Putamen (tissue), 1 donor: Measurements from ENCODE around the gene EFCAB9.

ENCODE experiments used
- DNase-seq: peaks from one replicate; pipeline ENCODE4 v3.0.0-alpha.2; 2016; ENCODE audit warnings: low spot score

EFCAB9 gene

GRCh38 chr5:172166030-172166826 lies 27.7 kb upstream of the EFCAB9 start:
- no peak for DNase-seq

DNA sequence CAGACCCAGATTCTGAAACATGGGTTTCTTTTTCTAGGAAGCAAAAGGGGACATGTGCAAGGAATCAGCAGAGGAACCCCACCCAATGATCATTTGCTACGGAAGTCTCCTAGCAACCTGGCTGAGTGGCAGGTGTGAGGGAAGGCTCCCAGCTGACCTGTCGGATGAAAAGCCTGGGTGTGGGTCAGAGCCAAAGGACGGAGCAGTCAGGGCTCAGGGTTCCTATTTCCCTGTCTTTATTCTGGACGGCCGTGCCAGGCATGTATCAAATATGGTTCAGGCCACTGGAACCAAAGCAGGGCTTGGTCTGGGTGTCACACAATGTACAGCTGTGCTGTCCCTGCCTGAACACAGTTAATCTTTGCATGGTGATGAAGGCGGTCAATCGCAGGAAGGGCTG lies 26.1 kb upstream of the EFCAB9 start:
- DNase-seq = no peak

GRCh38 chr5:172168311-172168710 lies 25.7 kb upstream of the EFCAB9 start:
- DNase-seq = no peak

DNA sequence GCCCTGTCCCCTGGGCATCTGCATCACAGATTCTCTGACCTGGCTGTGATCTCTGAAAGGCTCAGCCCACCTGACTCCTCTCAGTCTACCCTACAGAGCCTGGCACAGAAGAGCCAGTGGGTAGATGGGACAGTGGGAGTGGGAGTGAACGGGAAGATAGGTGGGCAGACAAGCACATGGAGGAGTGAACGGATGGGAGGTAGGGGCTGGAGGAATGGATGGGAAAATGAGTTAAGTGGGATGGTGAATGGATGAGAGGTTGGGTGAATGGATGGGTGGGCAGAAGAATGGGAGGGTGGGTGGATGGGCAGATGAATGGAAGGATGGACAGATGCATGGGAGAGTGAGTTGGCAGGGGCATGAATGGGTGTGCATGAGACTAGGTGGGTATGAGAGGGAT lies 24.8 kb upstream of the EFCAB9 start:
- DNase-seq = no peak

DNA sequence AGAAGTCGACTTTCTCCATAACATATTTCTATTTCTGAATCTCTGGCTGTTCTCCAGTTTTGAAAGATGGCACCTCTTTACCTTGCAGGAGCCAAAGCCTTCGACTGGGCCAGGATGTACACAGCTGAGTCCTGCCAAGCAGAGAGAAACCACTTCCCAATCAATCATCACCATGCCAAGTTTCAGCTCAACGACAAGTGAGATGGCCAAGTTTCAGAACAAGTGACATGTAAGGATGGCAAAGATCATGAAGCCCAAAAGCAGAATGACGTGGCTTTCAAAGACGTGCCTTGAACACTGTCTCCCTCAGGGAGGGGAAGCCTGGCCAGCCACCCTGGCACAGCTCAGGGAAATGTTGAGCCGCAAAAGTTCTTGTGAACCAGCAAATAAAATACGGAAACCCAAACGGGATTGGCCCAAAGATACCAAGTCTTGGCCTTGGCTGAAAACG lies 23.7 kb upstream of the EFCAB9 start:
- DNase-seq = no peak

- DNase-seq = no peak
Observed at GRCh38 chr5:172171118-172171517, 22.9 kb upstream of the EFCAB9 start.

DNA sequence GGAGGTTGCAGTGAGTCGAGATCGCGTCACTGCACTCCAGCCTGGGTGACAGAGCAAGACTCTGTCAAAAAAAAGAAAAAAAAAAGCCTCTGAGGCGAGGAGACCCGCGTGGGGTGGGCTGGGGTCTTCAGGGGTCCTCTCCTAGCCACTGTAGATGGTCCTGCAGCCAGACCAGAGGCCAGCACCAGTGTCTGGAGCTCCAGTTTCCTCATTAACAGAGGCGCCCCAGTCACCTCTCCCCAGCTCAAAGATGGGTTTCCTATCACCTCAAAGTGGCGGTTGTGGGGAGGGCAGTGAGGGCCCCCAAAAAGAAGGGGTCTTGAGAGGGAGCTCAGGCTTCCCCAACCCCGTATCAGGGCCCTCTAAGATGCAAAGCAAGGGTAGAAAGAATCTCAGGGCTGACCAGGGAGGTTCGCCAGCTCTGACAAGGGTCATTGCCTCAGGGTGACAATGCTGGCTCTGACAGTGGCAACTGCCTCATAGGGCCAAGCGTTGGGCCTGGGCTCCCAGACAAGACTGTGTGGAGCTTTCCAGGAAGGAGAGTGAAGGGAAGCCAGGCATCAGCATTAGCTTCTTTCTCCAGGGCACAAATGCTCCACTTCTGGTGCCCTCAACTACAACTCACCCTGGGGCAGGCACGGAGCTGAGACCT lies 20.9 kb upstream of the EFCAB9 start:
- DNase-seq = peak; percentile 43

DNA sequence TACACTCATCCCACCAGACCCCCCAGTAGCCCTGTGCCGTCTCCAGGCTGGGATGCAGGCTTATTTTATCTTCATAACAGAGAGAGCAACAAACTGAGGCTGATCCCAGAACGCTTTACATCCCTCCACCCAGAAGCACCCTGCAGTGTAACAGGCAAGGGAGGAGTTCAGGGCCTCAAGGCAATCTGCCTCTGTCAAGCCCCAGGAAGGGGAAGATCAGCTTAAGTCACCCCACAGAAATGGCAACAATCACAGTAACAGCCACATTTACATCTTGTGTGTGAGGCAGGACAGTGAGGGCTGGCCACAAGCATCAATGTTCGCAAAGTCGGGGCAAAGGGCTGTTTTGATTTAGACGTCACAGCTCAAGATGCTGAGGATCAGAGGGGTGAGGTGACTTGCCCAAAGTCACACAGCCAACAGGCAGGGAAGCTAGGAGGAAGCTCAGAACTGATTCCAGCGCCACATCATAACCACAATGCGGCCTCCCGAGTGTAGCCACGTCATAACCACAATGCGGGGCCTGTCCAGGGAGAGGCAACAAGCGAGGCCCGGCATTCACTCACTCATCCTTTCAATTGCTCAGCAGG lies 20.3 kb upstream of the EFCAB9 start:
- DNase-seq = no peak

GRCh38 chr5:172175263-172175719 lies 18.7 kb upstream of the EFCAB9 start:
- no peak for DNase-seq

DNA sequence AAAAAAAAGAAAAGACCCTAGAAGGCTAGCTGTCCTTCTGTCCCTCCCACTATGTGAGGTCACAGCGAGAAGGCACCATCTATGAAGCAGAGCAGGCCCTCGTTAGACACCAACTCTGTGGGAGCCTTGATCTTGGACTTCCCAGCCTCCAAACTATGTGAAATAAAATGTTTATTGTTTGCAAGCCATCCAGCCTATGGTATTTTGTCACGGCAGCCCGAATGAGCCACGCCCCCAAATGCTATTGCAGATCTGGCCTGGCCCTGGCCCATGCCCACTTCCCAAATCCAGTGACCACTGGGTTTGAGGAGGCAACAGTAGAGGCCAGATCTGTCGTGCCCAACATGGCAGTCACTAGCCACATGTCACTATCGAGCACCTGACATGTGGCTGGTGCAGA lies 16.8 kb upstream of the EFCAB9 start:
- no peak for DNase-seq

DNA sequence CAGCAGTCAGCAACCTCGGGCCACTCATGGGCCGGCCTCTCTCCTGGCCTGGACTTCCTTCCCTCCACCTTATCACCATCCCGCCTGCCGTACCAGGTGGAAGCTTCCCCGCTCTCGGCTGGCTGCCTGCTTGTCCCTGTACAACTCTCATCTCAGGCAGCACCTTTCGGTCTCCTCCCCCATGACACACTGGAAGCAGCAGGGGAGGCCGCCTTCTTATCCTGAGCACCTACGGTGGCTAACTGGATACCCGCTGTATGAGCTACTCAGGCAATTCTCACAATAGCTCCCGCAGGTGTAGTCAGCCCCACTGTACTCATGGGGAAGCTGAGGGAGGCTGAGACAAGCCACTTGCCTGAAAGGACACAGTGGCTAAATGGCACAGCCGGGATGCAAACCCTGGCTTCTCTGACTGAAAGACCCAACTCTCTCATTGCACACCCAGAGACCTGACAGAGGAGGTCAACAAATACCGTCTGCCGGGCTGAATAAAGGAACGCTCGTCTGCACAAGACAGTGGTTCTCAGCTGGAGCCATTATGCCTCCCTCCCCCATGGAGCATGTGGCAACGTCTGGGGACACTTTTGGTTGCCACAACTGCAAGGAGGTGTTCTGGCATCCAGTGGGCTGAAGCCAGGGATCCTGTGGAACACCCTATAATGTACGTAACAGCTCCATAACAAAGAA lies 15.5 kb upstream of the EFCAB9 start:
- no peak for DNase-seq

GRCh38 chr5:172178991-172179989 lies 14.7 kb upstream of the EFCAB9 start:
- DNase-seq = peak; percentile 22

- peak; percentile 68 for DNase-seq
Observed at GRCh38 chr5:172180936-172181335, 13.0 kb upstream of the EFCAB9 start.

DNA sequence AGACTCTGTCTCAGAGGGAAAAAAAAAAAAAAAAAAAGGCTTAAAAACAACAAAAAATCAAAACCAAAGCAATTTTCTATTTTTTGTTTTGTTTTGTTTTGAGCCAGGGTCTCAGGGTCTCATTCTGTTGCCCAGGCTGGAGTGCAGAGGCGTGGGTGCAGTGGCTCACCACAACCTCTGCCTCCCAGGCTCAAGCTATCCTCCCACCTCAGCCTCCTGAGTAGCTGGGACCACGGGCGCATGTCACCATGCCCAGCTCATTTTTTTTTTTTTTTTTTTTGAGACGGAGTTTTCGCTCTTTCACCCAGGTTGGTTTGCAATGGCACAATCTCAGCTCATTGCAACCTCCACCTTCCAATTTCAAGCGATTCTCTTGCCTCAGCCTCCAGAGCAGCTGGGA lies 11.7 kb upstream of the EFCAB9 start:
- no peak for DNase-seq

DNA sequence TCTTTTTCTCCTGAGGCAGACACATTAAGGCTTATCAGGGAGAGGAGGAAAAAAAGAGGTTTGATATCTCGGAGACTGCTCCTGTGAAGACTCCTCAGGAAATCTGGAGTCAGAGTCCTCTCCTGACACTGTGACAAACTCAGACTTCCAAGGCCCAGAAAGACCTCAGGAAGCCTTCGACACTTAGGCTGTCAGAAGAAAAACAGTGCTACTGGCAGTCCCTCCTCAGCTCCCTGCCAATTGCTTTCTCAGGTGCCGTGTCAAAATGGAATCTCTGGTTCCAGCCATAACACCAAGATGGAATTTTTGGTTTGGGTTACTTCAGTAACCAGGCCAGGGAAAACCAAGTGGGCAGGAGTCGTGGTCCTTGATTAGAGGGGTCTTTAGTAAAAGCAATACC lies 10.1 kb upstream of the EFCAB9 start:
- DNase-seq = no peak

GRCh38 chr5:172185096-172185461 lies 8.9 kb upstream of the EFCAB9 start:
- DNase-seq = no peak

DNA sequence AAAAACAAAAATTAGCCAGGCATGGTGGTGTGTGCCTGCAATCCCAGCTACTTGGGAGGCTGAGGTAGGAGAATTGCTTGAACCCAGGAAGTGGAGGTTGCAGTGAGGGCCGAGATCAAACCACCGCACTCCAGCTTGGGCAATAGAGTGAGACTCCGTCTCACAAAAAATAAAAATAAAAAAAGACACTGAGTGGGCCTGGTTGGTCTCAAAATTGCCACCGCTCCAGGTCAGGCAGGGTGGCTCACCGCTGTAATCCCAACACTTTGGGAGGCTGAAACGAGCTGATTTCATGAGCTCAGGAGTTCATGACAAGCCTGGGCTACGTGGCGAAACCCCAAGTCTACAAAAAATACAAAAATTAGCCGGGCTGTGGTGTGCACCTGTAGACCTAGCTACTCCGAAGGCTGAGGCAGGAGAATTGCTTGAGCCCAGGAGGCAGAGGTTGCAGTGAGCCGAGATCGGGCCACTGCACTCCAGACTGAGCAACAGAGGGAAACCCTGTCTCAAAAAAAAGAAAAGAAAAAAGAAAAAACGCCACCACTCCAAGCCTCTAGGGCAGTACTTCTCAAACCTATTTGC lies 7.8 kb upstream of the EFCAB9 start:
- no peak for DNase-seq

DNA sequence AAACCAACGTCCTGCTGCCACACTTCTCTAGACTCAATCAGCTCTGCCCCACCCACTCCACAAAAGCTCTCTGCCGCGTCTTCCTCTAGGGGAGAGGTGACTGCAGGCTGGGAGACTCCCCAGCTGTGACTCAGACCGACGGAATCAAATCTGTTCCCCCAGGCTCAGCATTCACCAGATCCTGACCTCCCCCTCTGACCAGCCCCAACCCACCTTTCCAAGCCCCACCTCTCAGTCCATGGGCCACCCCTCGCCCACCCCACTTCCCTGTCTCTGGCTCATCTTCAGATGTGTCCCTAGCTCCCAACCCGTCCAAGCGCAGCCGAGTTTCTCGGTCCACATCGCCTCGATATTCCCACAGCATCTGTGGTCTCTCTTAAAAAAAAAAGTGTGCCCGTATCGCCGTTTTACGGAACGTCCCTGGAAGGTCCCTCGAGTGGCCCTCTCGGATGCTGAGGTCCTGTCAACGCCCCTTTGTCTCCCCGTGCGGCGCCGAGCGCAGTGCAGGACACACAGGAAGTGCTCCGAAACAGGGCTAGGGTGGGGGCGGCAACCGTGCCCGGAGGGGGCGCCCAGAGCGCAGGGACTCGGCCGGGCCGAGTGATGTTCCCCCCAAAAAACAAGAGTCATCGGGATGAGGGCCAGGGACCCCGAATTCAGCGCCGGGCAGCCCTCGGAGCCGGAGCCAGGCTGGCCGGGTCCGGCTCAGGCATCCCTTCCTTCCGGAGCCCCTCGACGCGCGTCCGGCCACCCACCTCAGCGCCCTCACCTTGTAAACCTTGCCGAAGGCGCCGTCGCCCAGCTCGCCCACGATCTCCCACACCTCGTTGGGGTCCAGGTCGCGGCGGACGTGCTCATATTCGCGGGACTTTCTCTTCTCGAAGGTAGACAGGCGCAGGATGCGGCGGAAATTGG lies 6.6 kb upstream of the EFCAB9 start:
- no peak for DNase-seq

GRCh38 chr5:172188033-172188892 lies 5.7 kb upstream of the EFCAB9 start, which contains the start of gene STK10:
Gene STK10 (minus strand): TSS chr5:172188224. CDS start chr5:172188042, 182 bp downstream.
- peak; percentile 89 for DNase-seq
